ENCODE data around the gene USP32. TPM values are rescaled to one million over a fixed set of nuclear protein-coding genes. Genes with fewer than 3 reads are reported as not detected.

Gene USP32
- total and polyA plus RNA-seq, 7 donors, result 19.5 to 64.9 (median 38.6) TPM

DNA sequence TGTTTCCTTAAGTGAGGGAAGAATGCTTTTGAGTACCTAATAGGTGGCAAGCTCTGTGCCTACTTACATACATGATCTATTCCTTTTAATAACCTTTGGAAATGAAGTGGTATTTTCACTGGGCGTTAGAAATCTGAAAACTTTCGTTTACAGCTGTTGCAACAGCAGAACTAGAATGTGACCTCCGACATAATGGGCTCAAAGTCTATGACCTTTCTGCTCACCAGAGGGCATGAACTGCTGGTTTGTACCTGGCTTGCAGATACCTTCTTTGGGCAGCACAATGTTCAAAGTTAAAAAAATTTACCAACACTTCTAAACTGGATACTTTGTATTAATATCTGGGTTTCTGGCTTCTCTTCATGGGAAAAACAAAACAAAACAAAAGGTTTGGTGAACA lies 217.9 kb downstream of the USP32 start:
- ATAC-seq (no peak), DNase-seq (no peak)
- H3K4me1 ChIP-seq, result peaks cover 4% of the 10 kb centered on the region
- peaks cover 0 to 28% of the 10 kb centered on the region in 2 donors for H3K36me3 ChIP-seq (ENCODE audit: insufficient read depth in 1 of 2, low read depth in 1 of 2)
- H3K9me3 ChIP-seq, result no peaks in the 10 kb centered on the region
- intact Hi-C loops (cut with DNase I), result no loop called here
- H3K27me3 ChIP-seq (ENCODE audit: insufficient read depth in 3 of 3, low read length in 2 of 3), result no peaks in the 10 kb centered on the region
- 32 to 52% (median 34%) methylated on average over 3 of the region's 3 CpGs for WGBS, 3 donors
- TF ChIP-seq, protein P1, sequence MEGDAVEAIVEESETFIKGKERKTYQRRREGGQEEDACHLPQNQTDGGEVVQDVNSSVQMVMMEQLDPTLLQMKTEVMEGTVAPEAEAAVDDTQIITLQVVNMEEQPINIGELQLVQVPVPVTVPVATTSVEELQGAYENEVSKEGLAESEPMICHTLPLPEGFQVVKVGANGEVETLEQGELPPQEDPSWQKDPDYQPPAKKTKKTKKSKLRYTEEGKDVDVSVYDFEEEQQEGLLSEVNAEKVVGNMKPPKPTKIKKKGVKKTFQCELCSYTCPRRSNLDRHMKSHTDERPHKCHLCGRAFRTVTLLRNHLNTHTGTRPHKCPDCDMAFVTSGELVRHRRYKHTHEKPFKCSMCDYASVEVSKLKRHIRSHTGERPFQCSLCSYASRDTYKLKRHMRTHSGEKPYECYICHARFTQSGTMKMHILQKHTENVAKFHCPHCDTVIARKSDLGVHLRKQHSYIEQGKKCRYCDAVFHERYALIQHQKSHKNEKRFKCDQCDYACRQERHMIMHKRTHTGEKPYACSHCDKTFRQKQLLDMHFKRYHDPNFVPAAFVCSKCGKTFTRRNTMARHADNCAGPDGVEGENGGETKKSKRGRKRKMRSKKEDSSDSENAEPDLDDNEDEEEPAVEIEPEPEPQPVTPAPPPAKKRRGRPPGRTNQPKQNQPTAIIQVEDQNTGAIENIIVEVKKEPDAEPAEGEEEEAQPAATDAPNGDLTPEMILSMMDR (IDR thresholded peaks at IDR 0.05), result no peak
- H3K4me3 ChIP-seq, result no peak overlapping the region
- no peak overlapping the region for H3K27ac ChIP-seq

- no peak overlapping the region for H3K4me3 ChIP-seq
- peaks cover 0 to 21% of the 10 kb centered on the region in 2 donors for H3K36me3 ChIP-seq (ENCODE audit: insufficient read depth in 1 of 2, low read depth in 1 of 2)
- WGBS, 3 donors, result 53 to 67% (median 63%) methylated on average over 2 of the region's 2 CpGs
- H3K27me3 ChIP-seq (ENCODE audit: insufficient read depth in 3 of 3, low read length in 2 of 3), result no peaks in the 10 kb centered on the region
- intact Hi-C loops (cut with DNase I), result no loop called here
- ATAC-seq (peak in 2 of 4 donors; percentile 12 to 35), DNase-seq (no peak)
- TF ChIP-seq, protein P1 (IDR thresholded peaks at IDR 0.05), result no peak
- H3K9me3 ChIP-seq, result no peaks in the 10 kb centered on the region
- H3K27ac ChIP-seq, result no peak overlapping the region
- H3K4me1 ChIP-seq, result peaks cover 4% of the 10 kb centered on the region
Observed at GRCh38 chr17:60173304-60173819, 218.6 kb downstream of the USP32 start.

DNA sequence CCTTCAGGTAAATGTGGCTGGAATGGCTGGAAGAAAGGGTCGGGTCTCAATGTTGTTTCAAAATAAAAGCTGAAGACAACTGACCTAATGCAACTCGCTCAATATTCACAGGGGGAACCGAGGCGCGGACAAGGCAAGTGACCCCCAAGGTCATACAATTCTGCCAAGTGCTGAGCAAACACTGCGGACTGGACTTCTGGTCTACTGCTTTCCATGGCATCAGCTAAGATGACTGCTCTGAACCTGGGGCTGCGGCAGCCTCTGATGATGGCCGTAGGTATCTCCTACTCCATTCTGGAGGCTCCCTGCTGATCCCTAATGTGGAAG lies 220.2 kb downstream of the USP32 start:
- 88 to 94% (median 90%) methylated on average over 8 of the region's 8 CpGs for WGBS, 3 donors
- no peak for DNase-seq
- H3K9me3 ChIP-seq, result no peaks in the 10 kb centered on the region
- intact Hi-C loops (cut with DNase I), result no loop called here
- no peaks in the 10 kb centered on the region for H3K27me3 ChIP-seq (ENCODE audit: insufficient read depth in 3 of 3, low read length in 2 of 3)
- H3K4me1 ChIP-seq, result peaks cover 4% of the 10 kb centered on the region
- peaks cover 0 to 10% of the 10 kb centered on the region in 2 donors for H3K36me3 ChIP-seq (ENCODE audit: insufficient read depth in 1 of 2, low read depth in 1 of 2)
- no peak overlapping the region for H3K4me3 ChIP-seq
- TF ChIP-seq, protein P1 (IDR thresholded peaks at IDR 0.05), result no peak
- no peak overlapping the region for H3K27ac ChIP-seq
- ATAC-seq, result no peak

DNA sequence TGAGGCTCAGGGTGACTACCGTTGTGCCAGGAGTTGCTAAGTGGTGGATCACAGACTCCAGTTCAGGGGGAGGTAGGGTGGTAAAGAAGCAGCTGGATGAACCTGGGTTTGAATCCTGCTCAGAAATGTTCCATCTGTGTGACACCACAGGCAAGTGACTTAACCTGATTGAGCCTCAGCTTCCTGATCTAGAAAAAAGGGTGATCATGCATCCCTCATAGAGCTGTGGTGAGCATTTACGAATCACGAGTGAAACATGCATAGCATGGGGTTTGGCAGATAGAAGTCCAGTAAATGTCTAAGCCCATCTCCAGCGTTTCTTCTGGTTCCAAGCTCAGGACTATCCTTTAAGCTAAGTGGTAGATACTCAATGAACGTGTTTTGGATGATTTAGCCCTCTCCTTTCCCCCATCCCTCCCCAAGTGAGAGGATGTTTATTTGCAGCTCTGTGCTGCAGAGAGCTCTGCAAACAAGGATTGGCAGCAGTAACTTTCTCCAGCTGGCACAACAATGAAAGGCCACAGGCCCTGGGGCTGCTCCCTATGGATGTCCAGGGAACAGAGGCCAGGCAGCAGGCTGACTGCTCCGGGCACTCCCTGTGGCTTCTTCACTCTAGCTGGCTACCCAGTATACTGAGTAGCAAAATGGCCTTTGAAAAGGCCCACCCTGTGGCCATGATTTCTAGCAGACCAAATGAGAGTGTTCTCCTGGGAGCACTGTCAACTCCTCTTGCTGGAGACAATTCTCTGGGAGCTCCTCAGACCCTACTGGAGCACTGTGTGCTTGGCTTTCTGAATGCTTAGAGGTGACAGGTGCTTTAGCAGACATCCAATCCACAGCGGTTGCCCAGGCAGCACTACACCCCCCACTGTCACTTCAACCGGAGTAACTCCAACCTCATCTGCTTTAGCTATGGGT lies 220.8 kb downstream of the USP32 start:
- Histone ChIP-seq H3K9me3 (no peaks in the 10 kb centered on the region), H3K27me3 (ENCODE audit: insufficient read depth in 3 of 3, low read length in 2 of 3) (peaks cover 0 to 3% (median 0%) of the 10 kb centered on the region in 3 donors), H3K4me1 (peaks cover 4% of the 10 kb centered on the region), H3K36me3 (ENCODE audit: insufficient read depth in 1 of 2, low read depth in 1 of 2) (peaks cover 0 to 4% of the 10 kb centered on the region in 2 donors), H3K4me3 (no peak overlapping the region), H3K27ac (no peak overlapping the region)
- ATAC-seq, result peak in 2 of 4 donors; percentile 6 to 13
- WGBS, 3 donors, result 51 to 61% (median 58%) methylated on average over 8 of the region's 8 CpGs
- DNase-seq, result no peak
- intact Hi-C loops (cut with DNase I), result no loop called here
- TF ChIP-seq, protein P1 (IDR thresholded peaks at IDR 0.05), result no peak
